ENCODE results near the gene SPIRE1. TPM values are rescaled to one million over a fixed set of nuclear protein-coding genes. Genes with fewer than 3 reads are reported as not detected.
"Not testable (repeated sequence)": the region's sequence is repeated elsewhere in the genome, so short reads cannot be mapped to it uniquely, and the experiment has no call there.

The SPIRE1 gene
- total RNA-seq, 1 experiment from 2014 or later, result 31.6 TPM

- Histone ChIP-seq H3K27ac (no peak overlapping the region), H3K27me3 (replicated peaks) (no peaks in the 10 kb centered on the region), H3K4me3 (no peak overlapping the region), H3K4me1 (replicated peaks) (no peaks in the 10 kb centered on the region), H3K36me3 (no peaks in the 10 kb centered on the region; the same call in 1 of the 2 replicates), H3K9me3 (replicated peaks) (no peaks in the 10 kb centered on the region)
- DNase-seq (ENCODE audit: low read depth in 1 of 2, low spot score in 2 of 2), result no peak
These were observed 156.9 kb downstream of the SPIRE1 start for GRCh38 chr18:12500986-12501385.

GRCh38 chr18:12497839-12498238 is 160.1 kb downstream of the SPIRE1 start:
- no peak overlapping the region for H3K4me3 ChIP-seq
- no peaks in the 10 kb centered on the region for H3K9me3 ChIP-seq (replicated peaks)
- H3K36me3 ChIP-seq, result peaks cover 13% of the 10 kb centered on the region
- no peaks in the 10 kb centered on the region for H3K4me1 ChIP-seq (replicated peaks)
- H3K27me3 ChIP-seq (replicated peaks), result no peaks in the 10 kb centered on the region
- DNase-seq (ENCODE audit: low read depth in 1 of 2, low spot score in 2 of 2), result no peak
- H3K27ac ChIP-seq, result no peak overlapping the region

- H3K4me3 ChIP-seq, result no peak overlapping the region
- peaks cover 19% of the 10 kb centered on the region for H3K36me3 ChIP-seq
- H3K27ac ChIP-seq, result no peak overlapping the region
- DNase-seq (ENCODE audit: low read depth in 1 of 2, low spot score in 2 of 2), result no peak
- no peaks in the 10 kb centered on the region for H3K27me3 ChIP-seq (replicated peaks)
- no peaks in the 10 kb centered on the region for H3K9me3 ChIP-seq (replicated peaks)
- no peaks in the 10 kb centered on the region for H3K4me1 ChIP-seq (replicated peaks)
These were observed 160.6 kb downstream of the SPIRE1 start for GRCh38 chr18:12497296-12497695.

GRCh38 chr18:12492907-12493306 is 165.0 kb downstream of the SPIRE1 start:
- Histone ChIP-seq H3K27me3 (replicated peaks) (no peaks in the 10 kb centered on the region), H3K4me1 (replicated peaks) (no peaks in the 10 kb centered on the region), H3K4me3 (no peak overlapping the region), H3K36me3 (peaks cover 30% of the 10 kb centered on the region), H3K27ac (no peak overlapping the region), H3K9me3 (replicated peaks) (no peaks in the 10 kb centered on the region)
- no peak for DNase-seq (ENCODE audit: low read depth in 1 of 2, low spot score in 2 of 2)

GRCh38 chr18:12491611-12492435 is 166.1 kb downstream of the SPIRE1 start:
- Histone ChIP-seq H3K9me3 (replicated peaks) (no peaks in the 10 kb centered on the region), H3K27me3 (replicated peaks) (no peaks in the 10 kb centered on the region), H3K4me1 (replicated peaks) (no peaks in the 10 kb centered on the region), H3K4me3 (no peak overlapping the region), H3K36me3 (peaks cover 30% of the 10 kb centered on the region), H3K27ac (no peak overlapping the region)
- DNase-seq (ENCODE audit: low read depth in 1 of 2, low spot score in 2 of 2), result no peak

- H3K9me3 ChIP-seq (replicated peaks), result no peaks in the 10 kb centered on the region
- no peak for DNase-seq (ENCODE audit: low read depth in 1 of 2, low spot score in 2 of 2)
- no peak overlapping the region for H3K4me3 ChIP-seq
- H3K27me3 ChIP-seq (replicated peaks), result no peaks in the 10 kb centered on the region
- no peaks in the 10 kb centered on the region for H3K4me1 ChIP-seq (replicated peaks)
- H3K27ac ChIP-seq, result no peak overlapping the region
- H3K36me3 ChIP-seq, result no peaks in the 10 kb centered on the region; the same call in 1 of the 2 replicates
These were observed 172.3 kb downstream of the SPIRE1 start for GRCh38 chr18:12485479-12486105.

GRCh38 chr18:12481915-12482314 is 176.0 kb downstream of the SPIRE1 start:
- H3K27me3 ChIP-seq (replicated peaks); H3K27ac ChIP-seq; H3K4me3 ChIP-seq; DNase-seq (ENCODE audit: low read depth in 1 of 2, low spot score in 2 of 2); H3K9me3 ChIP-seq (replicated peaks); H3K4me1 ChIP-seq (replicated peaks): not testable (repeated sequence)
- H3K36me3 ChIP-seq, result peaks cover 21% of the 10 kb centered on the region

GRCh38 chr18:12479982-12480381 is 177.9 kb downstream of the SPIRE1 start:
- Histone ChIP-seq H3K4me1 (replicated peaks) (no peaks in the 10 kb centered on the region), H3K9me3 (replicated peaks) (no peaks in the 10 kb centered on the region), H3K27me3 (replicated peaks) (no peaks in the 10 kb centered on the region), H3K4me3 (no peak overlapping the region), H3K36me3 (peaks cover 23% of the 10 kb centered on the region), H3K27ac (no peak overlapping the region)
- DNase-seq (ENCODE audit: low read depth in 1 of 2, low spot score in 2 of 2), result no peak

- Histone ChIP-seq H3K4me3 (no peak overlapping the region), H3K27me3 (replicated peaks) (no peaks in the 10 kb centered on the region), H3K4me1 (replicated peaks) (no peaks in the 10 kb centered on the region), H3K36me3 (peaks cover 28% of the 10 kb centered on the region), H3K9me3 (replicated peaks) (no peaks in the 10 kb centered on the region), H3K27ac (no peak overlapping the region)
- no peak for DNase-seq (ENCODE audit: low read depth in 1 of 2, low spot score in 2 of 2)
These were observed 178.4 kb downstream of the SPIRE1 start for GRCh38 chr18:12479536-12479935.

- H3K4me3 ChIP-seq, result no peak overlapping the region
- no peaks in the 10 kb centered on the region for H3K4me1 ChIP-seq (replicated peaks)
- no peaks in the 10 kb centered on the region for H3K27me3 ChIP-seq (replicated peaks)
- peaks cover 28% of the 10 kb centered on the region for H3K36me3 ChIP-seq
- no peak for DNase-seq (ENCODE audit: low read depth in 1 of 2, low spot score in 2 of 2)
- no peaks in the 10 kb centered on the region for H3K9me3 ChIP-seq (replicated peaks)
- H3K27ac ChIP-seq, result no peak overlapping the region
These were observed 179.4 kb downstream of the SPIRE1 start for GRCh38 chr18:12478269-12479047.

- Histone ChIP-seq H3K36me3 (peaks cover 31% of the 10 kb centered on the region), H3K27me3 (replicated peaks) (no peaks in the 10 kb centered on the region), H3K4me1 (replicated peaks) (no peaks in the 10 kb centered on the region), H3K27ac (no peak overlapping the region), H3K9me3 (replicated peaks) (no peaks in the 10 kb centered on the region), H3K4me3 (no peak overlapping the region)
- DNase-seq (ENCODE audit: low read depth in 1 of 2, low spot score in 2 of 2), result no peak
These were observed 180.3 kb downstream of the SPIRE1 start for GRCh38 chr18:12477606-12478005.

- DNase-seq (ENCODE audit: low read depth in 1 of 2, low spot score in 2 of 2), result no peak
- Histone ChIP-seq H3K27ac (no peak overlapping the region), H3K9me3 (replicated peaks) (no peaks in the 10 kb centered on the region)
These were observed 181.0 kb downstream of the SPIRE1 start for GRCh38 chr18:12476955-12477354.

GRCh38 chr18:12474876-12475275 is 183.0 kb downstream of the SPIRE1 start:
- peaks cover 31% of the 10 kb centered on the region for H3K36me3 ChIP-seq
- H3K9me3 ChIP-seq (replicated peaks), result no peaks in the 10 kb centered on the region
- no peak for DNase-seq (ENCODE audit: low read depth in 1 of 2, low spot score in 2 of 2)
- no peak overlapping the region for H3K4me3 ChIP-seq
- H3K27me3 ChIP-seq (replicated peaks), result no peaks in the 10 kb centered on the region
- no peak overlapping the region for H3K27ac ChIP-seq
- no peaks in the 10 kb centered on the region for H3K4me1 ChIP-seq (replicated peaks)

More at GRCh38 chr18:12476955-12477354, 181.0 kb downstream of the SPIRE1 start:
- H3K4me1 ChIP-seq (replicated peaks), result no peaks in the 10 kb centered on the region
- no peak overlapping the region for H3K4me3 ChIP-seq
- H3K36me3 ChIP-seq, result peaks cover 31% of the 10 kb centered on the region
- H3K27me3 ChIP-seq (replicated peaks), result no peaks in the 10 kb centered on the region

GRCh38 chr18:12474146-12474545 is 183.8 kb downstream of the SPIRE1 start:
- no peaks in the 10 kb centered on the region for H3K27me3 ChIP-seq (replicated peaks)
- H3K4me3 ChIP-seq, result no peak overlapping the region
- no peaks in the 10 kb centered on the region for H3K4me1 ChIP-seq (replicated peaks)
- no peak for DNase-seq (ENCODE audit: low read depth in 1 of 2, low spot score in 2 of 2)
- peaks cover 29% of the 10 kb centered on the region for H3K36me3 ChIP-seq
- no peaks in the 10 kb centered on the region for H3K9me3 ChIP-seq (replicated peaks)
- no peak overlapping the region for H3K27ac ChIP-seq
